Upper lobe of left lung (tissue), 6 donors: Measurements from ENCODE around the gene FBXO28. TPM values are rescaled to one million over a fixed set of nuclear protein-coding genes. Genes with fewer than 3 reads are reported as not detected.

Source experiments
- ATAC-seq, 2 donors: fragments of 200-7000 bp; cut with Tn5 transposase; one replicate each; pipeline ENCODE4 v1.9.1; 2022; ENCODE audit warnings: mild to moderate bottlenecking in 2 of 2, moderate library complexity in 2 of 2; ENCODE audit not compliant: low FRiP score in 2 of 2
- DNase-seq, 2 donors: peaks; one replicate each; pipeline ENCODE4 v3.0.0-alpha.2; 2019 to 2020
- H3K27ac ChIP-seq, 4 donors: fragments of 200-600 bp; sonication (generic); one replicate each; pipeline ENCODE4 v1.5.1; 2016 to 2019
- H3K27me3 ChIP-seq, 4 donors: fragments of 200-600 bp; sonication (generic); one replicate each; pipeline ENCODE4 v1.5.1; 2017 to 2019
- H3K36me3 ChIP-seq, 4 donors: fragments of 200-600 bp; sonication (generic); one replicate each; pipeline ENCODE4 v1.5.1; 2016 to 2019
- H3K4me1 ChIP-seq, 4 donors: fragments of 200-600 bp; sonication (generic); one replicate each; pipeline ENCODE4 v1.5.1; 2018 to 2019
- H3K4me3 ChIP-seq, 4 donors: fragments of 200-600 bp; sonication (generic); one replicate each; pipeline ENCODE4 v1.5.1; 2017 to 2019; ENCODE audit warnings: mild to moderate bottlenecking in 2 of 4, moderate library complexity in 1 of 4
- H3K9me3 ChIP-seq, 4 donors: fragments of 200-600 bp; sonication (generic); one replicate each; pipeline ENCODE4 v1.5.1; 2018 to 2019
- CTCF ChIP-seq, 6 experiments: fragments of 450-650 bp in 4 of 6; fragments of 200-600 bp in 2 of 6; sonication (generic) in 2 of 6; IDR thresholded peaks; one replicate each; pipeline ENCODE4 v1.5.1; 2016 to 2019; ENCODE audit warnings: antibody characterized with exemption in 6 of 6
- EP300 ChIP-seq, 4 donors: sonication (generic); formaldehyde crosslinking; IDR thresholded peaks; one replicate each; pipeline ENCODE4 v1.5.1; 2017; ENCODE audit warnings: antibody characterized with exemption in 4 of 4, control low read depth in 2 of 4
- POLR2A ChIP-seq, 4 donors: fragments of 450-650 bp; IDR thresholded peaks; one replicate each; pipeline ENCODE4 v1.5.1; 2016 to 2017; ENCODE audit warnings: antibody characterized with exemption in 4 of 4, mild to moderate bottlenecking in 2 of 4
- POLR2AphosphoS5 ChIP-seq, 2 donors: sonication (generic); formaldehyde crosslinking; IDR thresholded peaks; one replicate each; pipeline ENCODE4 v1.5.1; 2017; ENCODE audit warnings: antibody characterized with exemption in 2 of 2
- WGBS, 2 donors: methylation state at CpG; one replicate each; pipeline ENCODE4 v1.1.5; 2017 to 2018; 5-methylcytosine and 5-hydroxymethylcytosine counted together
- total RNA-seq, 6 donors: library from RNA; depleted of rRNA in 4 of 6; stranded (reverse); fragments of >200 nt in 4 of 6; gene quantifications; one replicate each; pipeline versions ENCODE4 v1.1.0 to v1.2.1, GENCODE V29; 2016 to 2021
- donor health status: DM: no; HTN: no; CAD: no; lungs with moderate emphysema.
- donor health status: DM: no; HTN: yes; CAD: no; lungs with severe emphysema.

Gene FBXO28
- total RNA-seq, 6 donors from 2014 or later, result 9.1 to 34.8 (median 27.2) TPM

GRCh38 chr1:224067621-224068457 is 46.1 kb upstream of the FBXO28 start:
- no peak for TF ChIP-seq POLR2A (IDR thresholded peaks at IDR 0.05)
- no peak for TF ChIP-seq CTCF (IDR thresholded peaks at IDR 0.05)
- no peak for TF ChIP-seq EP300 (IDR thresholded peaks at IDR 0.05)
- no peak for ATAC-seq
- WGBS, 2 donors, result 62 to 85% methylated on average over 3 of the region's 3 CpGs

GRCh38 chr1:224068458-224069072 is 45.3 kb upstream of the FBXO28 start:
- no peaks in the 10 kb centered on the region for H3K36me3 ChIP-seq
- no peak overlapping the region for H3K27ac ChIP-seq
- peaks cover 0 to 6% (median 0%) of the 10 kb centered on the region in 4 donors for H3K4me1 ChIP-seq
- DNase-seq (no peak), ATAC-seq (no peak)
- TF ChIP-seq CTCF (IDR thresholded peaks at IDR 0.05), result no peak
- TF ChIP-seq POLR2A (IDR thresholded peaks at IDR 0.05), result no peak
- TF ChIP-seq POLR2AphosphoS5 (IDR thresholded peaks at IDR 0.05), result no peak
- no peak for TF ChIP-seq EP300 (IDR thresholded peaks at IDR 0.05)
- H3K27me3 ChIP-seq, result no peaks in the 10 kb centered on the region
- H3K9me3 ChIP-seq, result no peaks in the 10 kb centered on the region
- no peak overlapping the region for H3K4me3 ChIP-seq
- WGBS, 2 donors, result 78 to 81% methylated on average over 4 of the region's 4 CpGs

More at GRCh38 chr1:224067621-224068457, 46.1 kb upstream of the FBXO28 start:
- Histone ChIP-seq H3K36me3 (no peaks in the 10 kb centered on the region), H3K27me3 (no peaks in the 10 kb centered on the region), H3K4me3 (no peak overlapping the region), H3K9me3 (no peaks in the 10 kb centered on the region), H3K27ac (no peak overlapping the region), H3K4me1 (peaks cover 0 to 6% (median 0%) of the 10 kb centered on the region in 4 donors)
- no peak for DNase-seq

GRCh38 chr1:224069138-224069537 is 44.8 kb upstream of the FBXO28 start:
- no peak for TF ChIP-seq POLR2A (IDR thresholded peaks at IDR 0.05)
- no peak for TF ChIP-seq POLR2AphosphoS5 (IDR thresholded peaks at IDR 0.05)
- TF ChIP-seq EP300 (IDR thresholded peaks at IDR 0.05), result no peak
- TF ChIP-seq CTCF (IDR thresholded peaks at IDR 0.05), result no peak
- Histone ChIP-seq H3K4me3 (no peak overlapping the region), H3K36me3 (no peaks in the 10 kb centered on the region), H3K27ac (no peak overlapping the region), H3K4me1 (peaks cover 0 to 2% (median 0%) of the 10 kb centered on the region in 4 donors), H3K27me3 (no peaks in the 10 kb centered on the region), H3K9me3 (no peaks in the 10 kb centered on the region)
- DNase-seq (no peak), ATAC-seq (no peak)
- 59 to 71% methylated on average over 3 of the region's 3 CpGs for WGBS, 2 donors

- Histone ChIP-seq H3K36me3 (no peaks in the 10 kb centered on the region), H3K4me3 (no peak overlapping the region), H3K9me3 (no peaks in the 10 kb centered on the region), H3K27me3 (no peaks in the 10 kb centered on the region), H3K27ac (no peak overlapping the region), H3K4me1 (no peaks in the 10 kb centered on the region)
- no peak for DNase-seq
- TF ChIP-seq CTCF (IDR thresholded peaks at IDR 0.05), result no peak
- no peak for TF ChIP-seq POLR2AphosphoS5 (IDR thresholded peaks at IDR 0.05)
- TF ChIP-seq EP300 (IDR thresholded peaks at IDR 0.05), result no peak
- TF ChIP-seq POLR2A (IDR thresholded peaks at IDR 0.05), result no peak
- WGBS, 2 donors, result 74 to 80% methylated on average over 2 of the region's 2 CpGs
- ATAC-seq, result no peak
Observed at GRCh38 chr1:224070521-224070920, 43.4 kb upstream of the FBXO28 start.
